ENCODE measurements around the gene RICTOR.

Gene RICTOR

GRCh38 chr5:39099831-39100230 is 25.6 kb upstream of the RICTOR start:
- no peak for DNase-seq

DNA sequence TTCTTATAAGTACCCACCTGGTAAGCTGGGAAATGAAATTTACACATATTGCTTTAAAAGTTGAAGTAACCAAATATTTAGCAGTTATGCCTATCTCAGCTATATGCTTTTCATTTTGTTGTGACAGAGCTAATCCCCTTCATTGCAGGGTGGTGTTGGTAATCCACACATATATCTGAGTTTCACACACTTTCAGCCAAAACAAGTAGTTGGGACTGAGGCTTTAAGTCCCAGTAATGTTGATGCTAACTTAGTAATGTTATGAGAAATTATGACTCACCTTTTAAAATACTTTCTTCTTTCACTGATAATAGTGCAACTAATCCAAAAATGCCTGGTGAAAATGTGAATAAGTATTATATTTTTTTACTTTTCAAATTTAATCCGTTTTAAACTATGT is 19.2 kb upstream of the RICTOR start:
- no peak for DNase-seq

GRCh38 chr5:39092581-39093351 is 18.6 kb upstream of the RICTOR start:
- DNase-seq = no peak

DNA sequence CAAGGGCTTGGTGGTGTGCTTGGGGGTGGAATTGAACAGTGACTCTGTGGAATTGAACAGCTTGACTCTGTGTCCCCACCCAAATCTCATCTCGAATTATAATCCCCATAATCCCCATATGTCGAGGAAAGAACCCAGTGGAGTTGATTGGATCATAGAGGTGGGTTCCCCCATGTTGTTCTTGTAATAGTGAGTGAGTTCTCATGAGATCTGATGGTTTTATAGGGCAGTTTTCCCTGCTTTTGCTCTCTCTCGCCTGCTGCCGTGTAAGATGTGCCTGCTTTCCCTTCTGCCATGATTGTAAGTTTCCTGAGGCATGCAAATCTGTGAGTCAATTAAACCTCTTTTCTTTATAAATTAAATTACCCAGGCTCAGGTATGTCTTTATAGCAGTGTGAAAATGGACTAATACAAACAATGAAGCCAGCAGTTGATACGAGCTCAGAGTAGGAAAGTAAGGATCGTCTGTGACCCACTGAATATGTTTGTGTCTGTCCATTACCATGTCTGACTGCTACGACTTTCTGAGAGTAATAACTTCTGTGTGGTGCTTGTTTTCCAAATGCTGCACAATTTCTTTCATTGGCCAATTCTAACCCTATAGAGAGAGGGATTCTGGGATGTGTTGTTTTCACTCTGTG is 17.9 kb upstream of the RICTOR start:
- DNase-seq = no peak

- no peak for DNase-seq
Measured at GRCh38 chr5:39083968-39084367, 9.8 kb upstream of the RICTOR start.

DNA sequence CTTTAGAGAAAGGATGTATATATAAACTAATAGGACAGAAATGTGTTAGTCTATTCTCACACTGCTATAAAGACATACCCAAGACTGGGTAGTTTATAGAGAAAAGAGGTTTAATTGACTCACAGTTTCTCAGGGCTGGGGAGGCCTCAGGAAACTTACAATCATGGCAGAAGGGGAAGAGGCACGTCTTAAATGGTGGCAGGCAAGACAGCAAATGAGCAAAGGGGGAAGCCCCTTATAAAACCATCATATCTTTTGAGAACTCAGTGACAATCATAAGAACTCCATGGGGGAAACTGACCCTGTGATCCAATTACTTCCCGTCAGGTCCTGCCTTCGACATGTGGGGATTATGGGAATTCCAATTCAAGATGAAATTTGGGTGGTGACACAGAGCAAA is 8.8 kb upstream of the RICTOR start:
- DNase-seq = no peak

DNA sequence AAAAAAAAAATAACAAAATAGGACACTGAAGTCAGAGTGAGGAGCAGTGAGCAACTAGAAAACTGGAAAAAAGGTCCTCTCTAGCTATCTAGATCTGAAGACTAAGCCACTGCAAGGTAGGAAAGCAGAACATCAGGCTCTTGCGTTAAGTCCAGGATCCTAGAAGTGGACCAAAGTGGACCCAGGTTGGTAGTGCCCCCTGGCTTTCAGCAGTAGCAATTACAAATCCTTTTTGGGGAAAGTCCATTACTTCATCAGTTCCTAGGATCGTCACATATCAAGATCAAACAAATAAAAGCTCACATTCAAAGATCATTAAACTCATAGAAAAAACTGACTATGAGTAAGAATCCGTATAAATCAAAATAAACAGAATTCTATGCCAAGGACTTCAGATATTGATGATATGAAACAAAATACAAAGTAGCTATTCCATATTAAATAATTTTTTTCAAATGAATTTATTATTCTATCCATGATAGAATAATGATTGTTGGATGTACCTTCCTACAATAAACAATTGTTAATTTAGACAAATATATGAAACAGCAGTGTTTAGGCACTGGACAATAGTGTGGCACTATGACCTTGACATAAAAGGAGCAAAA is 6.5 kb upstream of the RICTOR start:
- peak; percentile 77 for DNase-seq

DNA sequence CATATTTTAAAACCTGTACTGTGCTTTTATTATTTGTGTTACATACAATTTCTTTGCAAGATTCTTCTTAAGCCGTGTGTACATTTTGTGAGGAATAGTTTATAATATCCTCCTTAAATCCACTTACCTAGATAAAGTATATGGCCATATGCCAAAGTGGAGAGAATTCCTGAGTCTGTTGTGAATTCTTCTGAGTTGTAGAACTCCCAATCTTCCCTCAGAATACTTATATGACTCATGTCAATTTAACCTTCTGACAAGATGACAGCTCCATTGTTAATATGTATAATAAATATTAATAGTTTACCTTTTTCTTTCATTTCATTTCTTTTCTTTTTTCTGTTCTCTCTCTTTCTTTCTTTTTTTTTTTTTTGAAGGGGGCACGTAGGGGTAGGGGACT is 6.0 kb upstream of the RICTOR start:
- no peak for DNase-seq

DNA sequence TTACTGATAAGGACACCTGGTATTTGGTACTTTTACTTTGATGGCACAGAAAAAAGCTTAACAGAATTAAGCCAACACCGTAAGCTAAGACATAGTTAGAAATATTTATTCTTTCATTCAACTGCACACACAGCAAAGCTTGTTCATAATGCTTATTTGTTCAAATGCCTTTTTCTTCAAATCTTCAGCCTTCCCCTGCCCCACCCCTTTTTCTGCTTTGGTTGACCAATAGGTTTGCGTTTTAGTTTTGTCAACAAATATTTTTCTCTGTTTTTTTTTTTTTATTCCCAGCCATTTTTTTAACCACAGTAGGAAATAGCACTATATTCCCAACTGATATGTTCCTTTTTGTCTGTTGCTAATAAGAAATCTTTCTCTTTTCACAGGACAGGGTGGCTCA is 4.9 kb upstream of the RICTOR start:
- no peak for DNase-seq

- DNase-seq = peak; percentile 85
Measured at GRCh38 chr5:39076757-39077728, 2.8 kb upstream of the RICTOR start.

DNA sequence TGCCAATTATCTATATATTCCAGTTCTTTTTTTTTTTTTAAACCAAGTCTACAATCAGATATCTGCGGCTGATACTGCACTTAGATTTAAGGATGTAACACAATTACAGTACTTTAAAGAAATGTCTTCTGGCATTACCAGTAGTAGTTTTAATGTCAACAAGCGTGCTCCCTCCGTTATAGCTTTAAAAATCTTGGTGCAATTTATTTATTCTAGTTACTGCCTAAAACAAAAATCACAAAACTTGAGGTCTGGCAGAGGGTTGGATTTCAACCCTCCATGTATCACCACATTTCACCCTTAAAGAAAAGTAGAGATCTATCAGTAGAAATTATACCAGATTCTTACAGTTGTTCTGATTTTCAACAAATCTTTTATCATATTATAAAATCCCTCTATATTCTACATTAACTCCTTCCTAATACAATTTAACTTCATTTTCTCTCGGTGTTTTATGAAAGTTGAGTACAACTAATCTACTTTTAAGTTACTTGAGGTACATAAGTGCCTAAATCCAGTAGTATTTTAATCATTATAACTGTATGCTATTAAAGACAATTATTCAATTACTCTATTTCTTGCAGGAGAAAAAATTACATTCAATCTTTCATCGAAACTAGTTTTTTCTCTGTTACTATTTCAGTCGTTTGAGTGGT is 2.0 kb upstream of the RICTOR start:
- DNase-seq = no peak

- no peak for DNase-seq
Measured at GRCh38 chr5:39073767-39074016, 507 bp downstream of the RICTOR start.

DNA sequence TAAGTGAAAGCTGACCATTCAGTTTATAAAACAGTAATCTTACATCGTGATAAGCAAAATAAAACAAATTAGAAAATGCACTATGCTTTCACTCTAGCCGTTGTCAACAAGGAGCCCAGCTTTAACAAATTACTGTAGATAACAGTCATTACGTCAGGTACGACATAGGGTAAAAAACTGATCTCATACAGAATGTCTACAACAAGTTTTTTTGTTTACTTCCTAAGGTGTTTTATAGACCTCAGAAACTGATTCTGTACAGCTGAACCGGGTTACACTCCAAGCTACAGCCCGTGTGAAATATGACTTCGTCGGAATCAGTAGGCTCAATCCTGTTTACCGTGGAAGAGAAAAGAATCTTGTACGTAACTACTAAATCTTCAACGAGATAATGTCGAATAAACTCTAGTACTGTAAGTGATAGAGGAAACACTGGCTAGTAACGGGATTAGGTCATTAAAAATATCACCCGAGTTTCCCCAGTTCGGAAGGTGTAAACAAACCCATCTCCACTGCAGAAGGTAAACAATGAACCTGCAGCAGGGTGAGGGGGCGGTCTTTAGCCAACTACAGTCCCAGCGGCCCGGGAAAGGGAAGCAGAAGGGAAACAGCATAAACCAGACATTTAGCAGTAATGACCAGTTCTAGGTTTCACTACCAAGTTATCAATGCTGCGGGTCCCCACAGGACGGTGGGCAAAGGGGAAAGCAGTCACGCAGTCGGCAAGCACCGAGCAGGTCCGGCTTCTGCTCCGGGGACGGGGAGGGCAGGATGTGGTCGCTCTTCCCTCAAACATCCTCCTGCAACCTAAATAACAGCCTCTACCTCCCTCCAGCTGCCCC is 1.1 kb downstream of the RICTOR start:
- peak; percentile 63 for DNase-seq

- no peak for DNase-seq
Measured at GRCh38 chr5:39068099-39068498, 6.1 kb downstream of the RICTOR start.

- DNase-seq = no peak
Measured at GRCh38 chr5:39064450-39064849, 9.7 kb downstream of the RICTOR start.

- no peak for DNase-seq
Measured at GRCh38 chr5:39063037-39063436, 11.2 kb downstream of the RICTOR start.

DNA sequence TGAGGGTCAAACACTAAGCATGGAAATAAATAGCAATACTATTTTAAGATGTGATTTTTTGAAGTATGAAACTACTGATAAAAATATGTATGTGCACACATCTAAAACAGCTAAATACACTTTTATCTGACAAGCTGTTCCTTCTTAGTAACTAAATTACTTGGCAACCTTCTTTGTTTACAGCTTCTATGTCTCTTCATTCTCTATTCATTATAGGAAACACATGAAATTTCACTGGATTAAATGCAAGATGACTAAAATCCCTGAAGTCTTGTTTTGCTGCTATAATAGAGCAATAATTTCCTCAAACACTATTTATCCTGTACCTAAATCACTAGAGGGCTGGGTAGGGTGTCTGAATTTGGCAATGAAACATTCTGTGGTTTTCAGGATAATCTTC is 11.7 kb downstream of the RICTOR start:
- no peak for DNase-seq

- DNase-seq = no peak
Measured at GRCh38 chr5:39062104-39062503, 12.1 kb downstream of the RICTOR start.

DNA sequence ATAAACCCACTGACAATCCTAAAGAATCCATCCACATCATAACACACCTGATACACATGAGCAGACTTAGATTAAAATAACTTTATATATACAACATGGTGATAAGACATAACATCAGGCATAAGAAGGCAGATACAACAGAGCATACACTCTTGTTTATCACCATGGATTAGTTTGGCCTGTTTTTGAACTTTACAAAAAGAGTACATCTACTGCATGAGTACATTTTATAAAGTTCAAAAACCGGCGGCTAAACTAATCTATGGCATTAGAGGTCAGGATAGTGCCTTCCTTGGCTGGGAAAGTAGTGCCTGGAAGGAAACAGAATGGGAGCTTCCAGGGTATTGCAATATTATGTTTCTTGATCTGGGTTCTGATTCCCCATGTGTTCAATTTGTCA is 15.1 kb downstream of the RICTOR start:
- DNase-seq = no peak

DNA sequence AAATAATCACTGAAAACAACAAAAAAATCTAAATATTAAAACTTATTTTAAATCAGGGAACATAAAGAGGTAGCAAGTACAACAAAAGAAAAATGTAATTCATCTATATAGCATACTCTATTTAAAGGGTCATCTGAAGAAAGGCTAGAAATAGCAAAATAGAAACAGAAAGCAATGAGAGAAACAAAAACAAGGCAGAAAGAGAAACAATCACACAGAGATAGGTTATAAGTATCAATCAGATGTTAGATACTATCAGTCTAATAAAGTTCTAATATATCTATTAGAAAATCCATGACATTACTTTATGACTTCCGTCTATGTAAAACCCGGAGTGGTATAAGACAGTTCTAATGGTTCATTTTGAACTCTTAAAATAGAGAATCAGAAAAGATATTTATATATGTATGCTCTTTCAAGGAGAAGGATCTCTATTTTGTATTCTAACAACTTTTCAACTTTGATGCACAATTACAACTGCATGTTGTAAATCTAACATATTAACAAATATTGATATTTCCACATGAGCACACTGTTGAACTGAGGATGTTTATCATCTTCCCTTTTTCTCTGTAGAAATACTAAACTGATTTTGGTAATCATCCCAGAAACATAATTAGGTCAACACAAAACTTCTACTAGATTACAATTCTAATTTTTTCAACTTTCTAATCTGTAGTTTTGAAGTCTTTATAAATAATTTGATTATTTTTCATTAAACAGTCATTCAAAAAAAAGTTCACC is 15.8 kb downstream of the RICTOR start:
- no peak for DNase-seq

GRCh38 chr5:39057734-39058133 is 16.5 kb downstream of the RICTOR start:
- DNase-seq = no peak
